Muscle of leg (tissue), 11 donors: Measurements from ENCODE around the gene PHF10. TPM values are rescaled to one million over a fixed set of nuclear protein-coding genes. Genes with fewer than 3 reads are reported as not detected.
A peak's percentile ranks its signal among the peaks of the same experiment; 100 is the strongest.

Source experiments
- DNase-seq: peaks from one replicate; pipeline ENCODE4 v3.0.0; 2013
- H3K27ac ChIP-seq: one replicate; pipeline ENCODE4 v1.5.1; 2013; ENCODE audit warnings: mild to moderate bottlenecking, low read length, control low read depth
- H3K27me3 ChIP-seq: one replicate; pipeline ENCODE4 v1.6.1; 2013; ENCODE audit warnings: low read length; ENCODE audit not compliant: control insufficient read depth, insufficient read depth
- H3K36me3 ChIP-seq: one replicate; pipeline ENCODE4 v1.6.1; 2013; ENCODE audit warnings: low read length; ENCODE audit not compliant: control insufficient read depth, insufficient read depth
- H3K4me1 ChIP-seq: one replicate; pipeline ENCODE4 v1.6.1; 2013; ENCODE audit warnings: low read length; ENCODE audit not compliant: control insufficient read depth, insufficient read depth
- H3K4me3 ChIP-seq: one replicate; pipeline ENCODE4 v1.5.1; 2013; ENCODE audit warnings: low read length, control low read depth
- H3K9me3 ChIP-seq: replicated peaks from 2 replicates; pipeline ENCODE4 v1.6.1; 2013; ENCODE audit warnings: low read depth, low read length; ENCODE audit not compliant: control insufficient read depth
- WGBS: methylation state at CpG from one replicate; pipeline ENCODE4 v1.1.5; 2013; ENCODE audit warnings: missing lambda C conversion rate; ENCODE audit not compliant: insufficient coverage; 5-methylcytosine and 5-hydroxymethylcytosine counted together
- polyA plus RNA-seq, 8 donors: library from polyadenylated mRNA; unstranded; fragments of 120-200 nt; gene quantifications; one replicate each; pipeline versions ENCODE4 v1.2.1 to v1.2.3, GENCODE V29; 2013; ENCODE audit warnings: inconsistent platforms in 1 of 8, low replicate concordance in 1 of 8; ENCODE audit not compliant: insufficient read length in 8 of 8, insufficient read depth in 1 of 8
- total RNA-seq: library from RNA; stranded (reverse); fragments of 120-200 nt; gene quantifications from one replicate; pipeline ENCODE4 v1.2.4, GENCODE V29; 2013

Gene PHF10
- total and polyA plus RNA-seq, 9 donors: 32.5 to 82.4 (median 73.0) TPM

GRCh38 chr6:169751242-169752073 lies 27.2 kb upstream of the PHF10 start, which contains the start of the genes DYNLT2 and ERMARD:
TSS of gene DYNLT2 (minus strand) at chr6:169751572. CDS start at chr6:169751458, 114 bp downstream.
TSS of gene ERMARD (plus strand) at chr6:169751622. CDS start at chr6:169751658, 36 bp downstream.
- Histone ChIP-seq H3K27ac (peak within 1 kb of the TSS; percentile 97), H3K4me3 (peak within 1 kb of the TSS; percentile 67), H3K36me3 (peaks cover 4% of the 10 kb centered on the region), H3K9me3 (no peaks in the 10 kb centered on the region), H3K27me3 (no peaks in the 10 kb centered on the region), H3K4me1 (peaks cover 7% of the 10 kb centered on the region)
- DNase-seq: peak; percentile 97
- WGBS: under 1% methylated on average over 87 of the region's 90 CpGs

- Histone ChIP-seq H3K27ac (no peak overlapping the region), H3K27me3 (no peaks in the 10 kb centered on the region), H3K36me3 (no peaks in the 10 kb centered on the region), H3K4me3 (no peak overlapping the region), H3K4me1 (no peaks in the 10 kb centered on the region), H3K9me3 (no peaks in the 10 kb centered on the region)
- no peak for DNase-seq
- 60% methylated on average over 1 of the region's 1 CpG for WGBS
Observed at GRCh38 chr6:169746556-169746955, 22.3 kb upstream of the PHF10 start.

- no peaks in the 10 kb centered on the region for H3K9me3 ChIP-seq
- no peaks in the 10 kb centered on the region for H3K27me3 ChIP-seq
- DNase-seq: no peak
- no peak overlapping the region for H3K4me3 ChIP-seq
- no peaks in the 10 kb centered on the region for H3K36me3 ChIP-seq
- H3K27ac ChIP-seq: no peak overlapping the region
- WGBS: no CpG with 5 or more reads among the region's 3 CpGs
- no peaks in the 10 kb centered on the region for H3K4me1 ChIP-seq
Observed at GRCh38 chr6:169745405-169745804, 21.1 kb upstream of the PHF10 start.

- no peaks in the 10 kb centered on the region for H3K9me3 ChIP-seq
Observed at GRCh38 chr6:169741344-169741743, 17.0 kb upstream of the PHF10 start.

GRCh38 chr6:169738976-169739529 lies 14.8 kb upstream of the PHF10 start:
- Histone ChIP-seq H3K9me3 (no peaks in the 10 kb centered on the region), H3K27ac (no peak overlapping the region), H3K4me3 (no peak overlapping the region), H3K4me1 (peaks cover 14% of the 10 kb centered on the region), H3K27me3 (no peaks in the 10 kb centered on the region), H3K36me3 (no peaks in the 10 kb centered on the region)
- no peak for DNase-seq
- WGBS: no CpG with 5 or more reads among the region's 2 CpGs

More at GRCh38 chr6:169741344-169741743, 17.0 kb upstream of the PHF10 start:
- no peak for DNase-seq
- Histone ChIP-seq H3K27ac (no peak overlapping the region), H3K36me3 (no peaks in the 10 kb centered on the region), H3K4me3 (no peak overlapping the region), H3K4me1 (peaks cover 14% of the 10 kb centered on the region), H3K27me3 (no peaks in the 10 kb centered on the region)

- 30% methylated on average over 7 of the region's 9 CpGs for WGBS
- H3K36me3 ChIP-seq: no peaks in the 10 kb centered on the region
- H3K4me1 ChIP-seq: peaks cover 14% of the 10 kb centered on the region
- peak; percentile 61 for DNase-seq
- H3K27me3 ChIP-seq: no peaks in the 10 kb centered on the region
- no peak overlapping the region for H3K4me3 ChIP-seq
- H3K27ac ChIP-seq: no peak overlapping the region
- H3K9me3 ChIP-seq: no peaks in the 10 kb centered on the region
Observed at GRCh38 chr6:169738204-169738975, 14.1 kb upstream of the PHF10 start.

GRCh38 chr6:169729961-169730360 lies 5.7 kb upstream of the PHF10 start:
- no peaks in the 10 kb centered on the region for H3K9me3 ChIP-seq
- no peak for DNase-seq
- no peaks in the 10 kb centered on the region for H3K36me3 ChIP-seq
- no peak overlapping the region for H3K27ac ChIP-seq
- H3K4me1 ChIP-seq: peaks cover 2% of the 10 kb centered on the region
- no peaks in the 10 kb centered on the region for H3K27me3 ChIP-seq
- H3K4me3 ChIP-seq: no peak overlapping the region

- H3K9me3 ChIP-seq: no peaks in the 10 kb centered on the region
- H3K36me3 ChIP-seq: no peaks in the 10 kb centered on the region
- peaks cover 7% of the 10 kb centered on the region for H3K4me1 ChIP-seq
- no peak overlapping the region for H3K4me3 ChIP-seq
- DNase-seq: no peak
- no peak overlapping the region for H3K27ac ChIP-seq
- H3K27me3 ChIP-seq: no peaks in the 10 kb centered on the region
Observed at GRCh38 chr6:169726963-169727362, 2.7 kb upstream of the PHF10 start.

- no peak overlapping the region for H3K4me3 ChIP-seq
- no peak for DNase-seq
- no peak overlapping the region for H3K27ac ChIP-seq
- no peaks in the 10 kb centered on the region for H3K36me3 ChIP-seq
- no peaks in the 10 kb centered on the region for H3K27me3 ChIP-seq
- H3K9me3 ChIP-seq: no peaks in the 10 kb centered on the region
- WGBS: no CpG with 5 or more reads among the region's 1 CpG
- H3K4me1 ChIP-seq: peaks cover 7% of the 10 kb centered on the region
Observed at GRCh38 chr6:169726049-169726400, 1.7 kb upstream of the PHF10 start.
